ENCODE measurements around the gene TMEM220.

- TF ChIP-seq RAD21 (IDR thresholded peaks at IDR 0.05; ENCODE audit: low read depth) (no peak), EP300 (IDR thresholded peaks at IDR 0.05; ENCODE audit: borderline replicate concordance) (no peak), YY1 (IDR thresholded peaks at IDR 0.05; ENCODE audit: low read depth) (no peak), EGR1 (IDR thresholded peaks at IDR 0.05) (no peak), FOXM1 (IDR thresholded peaks at IDR 0.05; ENCODE audit: borderline replicate concordance, low read depth) (no peak), TAF1 (IDR thresholded peaks at IDR 0.05; ENCODE audit: low read depth) (no peak), CEBPB (IDR thresholded peaks at IDR 0.05) (no peak)
- TF ChIP-seq, protein P1, sequence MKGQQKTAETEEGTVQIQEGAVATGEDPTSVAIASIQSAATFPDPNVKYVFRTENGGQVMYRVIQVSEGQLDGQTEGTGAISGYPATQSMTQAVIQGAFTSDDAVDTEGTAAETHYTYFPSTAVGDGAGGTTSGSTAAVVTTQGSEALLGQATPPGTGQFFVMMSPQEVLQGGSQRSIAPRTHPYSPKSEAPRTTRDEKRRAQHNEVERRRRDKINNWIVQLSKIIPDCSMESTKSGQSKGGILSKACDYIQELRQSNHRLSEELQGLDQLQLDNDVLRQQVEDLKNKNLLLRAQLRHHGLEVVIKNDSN (IDR thresholded peaks at IDR 0.05), result no peak
- TF ChIP-seq, protein P2, sequence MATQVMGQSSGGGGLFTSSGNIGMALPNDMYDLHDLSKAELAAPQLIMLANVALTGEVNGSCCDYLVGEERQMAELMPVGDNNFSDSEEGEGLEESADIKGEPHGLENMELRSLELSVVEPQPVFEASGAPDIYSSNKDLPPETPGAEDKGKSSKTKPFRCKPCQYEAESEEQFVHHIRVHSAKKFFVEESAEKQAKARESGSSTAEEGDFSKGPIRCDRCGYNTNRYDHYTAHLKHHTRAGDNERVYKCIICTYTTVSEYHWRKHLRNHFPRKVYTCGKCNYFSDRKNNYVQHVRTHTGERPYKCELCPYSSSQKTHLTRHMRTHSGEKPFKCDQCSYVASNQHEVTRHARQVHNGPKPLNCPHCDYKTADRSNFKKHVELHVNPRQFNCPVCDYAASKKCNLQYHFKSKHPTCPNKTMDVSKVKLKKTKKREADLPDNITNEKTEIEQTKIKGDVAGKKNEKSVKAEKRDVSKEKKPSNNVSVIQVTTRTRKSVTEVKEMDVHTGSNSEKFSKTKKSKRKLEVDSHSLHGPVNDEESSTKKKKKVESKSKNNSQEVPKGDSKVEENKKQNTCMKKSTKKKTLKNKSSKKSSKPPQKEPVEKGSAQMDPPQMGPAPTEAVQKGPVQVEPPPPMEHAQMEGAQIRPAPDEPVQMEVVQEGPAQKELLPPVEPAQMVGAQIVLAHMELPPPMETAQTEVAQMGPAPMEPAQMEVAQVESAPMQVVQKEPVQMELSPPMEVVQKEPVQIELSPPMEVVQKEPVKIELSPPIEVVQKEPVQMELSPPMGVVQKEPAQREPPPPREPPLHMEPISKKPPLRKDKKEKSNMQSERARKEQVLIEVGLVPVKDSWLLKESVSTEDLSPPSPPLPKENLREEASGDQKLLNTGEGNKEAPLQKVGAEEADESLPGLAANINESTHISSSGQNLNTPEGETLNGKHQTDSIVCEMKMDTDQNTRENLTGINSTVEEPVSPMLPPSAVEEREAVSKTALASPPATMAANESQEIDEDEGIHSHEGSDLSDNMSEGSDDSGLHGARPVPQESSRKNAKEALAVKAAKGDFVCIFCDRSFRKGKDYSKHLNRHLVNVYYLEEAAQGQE (IDR thresholded peaks at IDR 0.05; ENCODE audit: low read depth), result no peak
Measured at GRCh38 chr17:10758062-10758461, 28.2 kb upstream of the TMEM220 start.
